ENCODE data around the gene LRG1.

The LRG1 gene, protein sequence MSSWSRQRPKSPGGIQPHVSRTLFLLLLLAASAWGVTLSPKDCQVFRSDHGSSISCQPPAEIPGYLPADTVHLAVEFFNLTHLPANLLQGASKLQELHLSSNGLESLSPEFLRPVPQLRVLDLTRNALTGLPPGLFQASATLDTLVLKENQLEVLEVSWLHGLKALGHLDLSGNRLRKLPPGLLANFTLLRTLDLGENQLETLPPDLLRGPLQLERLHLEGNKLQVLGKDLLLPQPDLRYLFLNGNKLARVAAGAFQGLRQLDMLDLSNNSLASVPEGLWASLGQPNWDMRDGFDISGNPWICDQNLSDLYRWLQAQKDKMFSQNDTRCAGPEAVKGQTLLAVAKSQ

DNA sequence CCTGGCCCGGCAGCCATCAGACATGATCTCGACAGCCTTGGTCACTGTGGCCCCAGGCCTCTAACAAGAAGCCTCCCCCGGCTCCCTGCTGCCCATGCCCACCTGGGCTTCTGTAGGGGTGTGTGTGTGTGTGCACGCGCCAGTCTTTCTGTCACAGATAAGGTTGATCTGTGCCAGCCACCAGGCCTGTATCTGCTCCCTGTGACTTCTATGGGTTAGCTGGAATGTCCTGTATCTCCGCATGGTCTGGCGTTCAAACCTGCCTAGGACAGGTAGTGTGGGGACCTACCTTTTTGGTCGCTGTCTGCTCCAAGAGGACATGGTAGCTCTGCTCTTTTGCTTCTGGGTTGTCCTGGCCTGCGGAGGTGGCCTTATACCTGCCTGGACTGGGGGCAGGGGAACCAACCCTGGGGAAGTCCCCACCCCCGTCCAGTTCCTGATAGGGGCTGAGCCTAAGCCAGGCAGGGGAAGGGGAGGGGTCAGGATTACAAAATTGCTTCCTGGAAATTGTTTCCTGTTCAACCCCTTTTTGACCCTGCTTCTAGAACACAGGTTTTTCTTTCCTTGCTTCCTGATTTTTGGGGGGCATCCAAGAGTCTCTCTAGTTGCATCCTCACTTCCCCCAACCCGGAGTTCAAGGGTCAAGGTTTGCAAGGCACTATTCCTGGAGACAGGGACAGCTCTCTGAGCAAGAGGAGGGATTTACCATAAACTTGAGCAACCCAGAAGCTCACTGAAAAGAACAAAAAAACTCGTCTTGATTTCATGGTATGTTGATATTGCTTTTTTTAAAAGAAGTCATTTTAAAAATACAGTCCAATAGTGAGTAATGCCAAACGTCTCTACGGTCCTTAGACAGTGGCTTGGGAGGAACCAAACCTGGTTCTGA is at the start of gene LRG1:
LRG1 (minus strand) TSS at position 344 of the 889 bp plus-strand sequence; CDS start at position 321, 23 bp downstream.
- no peak for DNase-seq (ENCODE audit: low read depth in 2 of 2)

GRCh38 chr19:4588291-4588761 is 48.5 kb upstream of the LRG1 start:
- no peak for DNase-seq (ENCODE audit: low read depth in 2 of 2)

GRCh38 chr19:4587527-4587926 is 47.7 kb upstream of the LRG1 start:
- no peak for DNase-seq (ENCODE audit: low read depth in 2 of 2)

GRCh38 chr19:4586691-4587090 is 46.9 kb upstream of the LRG1 start:
- DNase-seq (ENCODE audit: low read depth in 2 of 2), result no peak

- no peak for DNase-seq (ENCODE audit: low read depth in 2 of 2)
These were observed 46.4 kb upstream of the LRG1 start for GRCh38 chr19:4586245-4586644.

- no peak for DNase-seq (ENCODE audit: low read depth in 2 of 2)
These were observed 45.7 kb upstream of the LRG1 start for GRCh38 chr19:4585556-4585955.

DNA sequence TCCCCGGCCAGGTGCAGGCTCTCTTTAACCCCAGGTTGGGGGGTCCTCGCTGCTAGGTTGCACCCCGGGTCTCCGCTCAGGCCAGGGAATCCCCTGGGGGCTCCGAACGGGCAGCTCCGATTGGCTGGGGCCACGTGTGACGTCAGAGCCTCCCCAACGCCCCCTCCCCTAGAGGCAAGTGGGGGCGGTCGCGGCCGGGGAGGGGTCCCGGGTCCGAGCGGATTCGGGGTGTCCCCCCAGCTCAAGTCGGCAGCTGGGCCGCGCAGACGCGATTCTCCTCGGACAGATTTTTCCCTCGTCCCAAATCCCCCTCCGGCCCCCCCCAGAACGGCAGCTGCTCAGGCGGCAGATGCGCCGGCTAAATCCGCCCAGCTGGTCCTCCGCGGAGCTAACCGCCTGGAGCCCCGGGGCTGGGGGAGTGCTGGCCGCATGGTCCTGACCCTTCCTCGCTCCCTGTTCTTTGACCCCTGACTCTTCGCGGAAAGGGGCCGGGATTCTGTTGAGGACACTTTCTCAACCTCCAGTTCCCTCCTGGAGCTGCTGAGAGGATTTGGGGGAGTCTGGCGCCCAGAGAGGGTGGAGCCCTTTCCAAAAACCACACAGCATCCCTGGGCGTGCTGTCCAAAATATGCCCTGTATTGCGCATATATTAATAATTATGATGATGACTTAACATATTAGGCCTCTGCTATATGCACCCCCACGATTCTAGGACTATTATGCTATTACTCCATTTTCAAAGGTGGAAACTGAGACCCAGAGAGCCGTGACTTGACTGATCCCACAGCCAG is 45.0 kb upstream of the LRG1 start:
- no peak for DNase-seq (ENCODE audit: low read depth in 2 of 2)

GRCh38 chr19:4583961-4584669 is 44.3 kb upstream of the LRG1 start:
- no peak for DNase-seq (ENCODE audit: low read depth in 2 of 2)

DNA sequence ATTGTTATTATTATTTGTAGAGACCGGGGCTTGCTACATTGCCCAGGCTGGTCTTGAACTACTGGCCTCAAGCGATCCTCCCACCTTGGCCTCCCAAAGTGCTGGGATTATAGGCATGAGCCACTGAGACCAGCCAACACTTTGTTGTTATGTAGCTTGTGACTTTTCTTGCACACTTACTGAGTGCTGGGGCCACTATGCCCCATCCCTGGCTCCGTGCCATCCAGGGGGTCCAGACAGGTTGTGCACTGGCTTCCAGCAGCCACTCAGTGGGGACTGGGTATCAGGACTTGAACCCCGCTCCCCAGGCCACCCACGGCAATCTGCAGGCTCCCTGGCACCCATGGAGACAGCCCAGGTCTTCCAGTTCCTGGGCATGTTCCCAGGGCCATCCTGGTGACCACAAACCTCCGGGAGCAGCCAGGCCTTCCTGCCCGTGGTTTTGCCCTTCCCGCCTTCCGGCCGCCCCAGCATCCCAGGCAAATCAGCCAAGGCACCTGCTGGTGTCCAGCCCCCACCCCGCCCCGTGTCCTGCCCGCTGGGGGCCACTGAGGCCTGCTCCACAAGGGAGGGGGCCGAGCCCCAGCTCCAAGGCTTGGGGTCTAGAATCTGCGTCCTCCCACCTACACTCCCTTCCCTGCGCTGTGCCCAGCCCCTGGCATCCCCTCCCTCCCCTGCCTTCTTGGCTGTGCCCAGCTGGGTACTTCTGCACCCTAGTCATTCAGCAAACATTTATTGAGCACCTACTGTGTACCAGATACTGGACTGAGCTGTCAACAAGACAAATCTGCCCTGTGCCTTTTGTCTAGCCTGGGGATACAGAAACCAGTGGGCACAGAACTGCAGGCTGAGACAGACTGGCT is 43.4 kb upstream of the LRG1 start:
- no peak for DNase-seq (ENCODE audit: low read depth in 2 of 2)

GRCh38 chr19:4581666-4582553 is 42.1 kb upstream of the LRG1 start:
- DNase-seq (ENCODE audit: low read depth in 2 of 2), result no peak

DNA sequence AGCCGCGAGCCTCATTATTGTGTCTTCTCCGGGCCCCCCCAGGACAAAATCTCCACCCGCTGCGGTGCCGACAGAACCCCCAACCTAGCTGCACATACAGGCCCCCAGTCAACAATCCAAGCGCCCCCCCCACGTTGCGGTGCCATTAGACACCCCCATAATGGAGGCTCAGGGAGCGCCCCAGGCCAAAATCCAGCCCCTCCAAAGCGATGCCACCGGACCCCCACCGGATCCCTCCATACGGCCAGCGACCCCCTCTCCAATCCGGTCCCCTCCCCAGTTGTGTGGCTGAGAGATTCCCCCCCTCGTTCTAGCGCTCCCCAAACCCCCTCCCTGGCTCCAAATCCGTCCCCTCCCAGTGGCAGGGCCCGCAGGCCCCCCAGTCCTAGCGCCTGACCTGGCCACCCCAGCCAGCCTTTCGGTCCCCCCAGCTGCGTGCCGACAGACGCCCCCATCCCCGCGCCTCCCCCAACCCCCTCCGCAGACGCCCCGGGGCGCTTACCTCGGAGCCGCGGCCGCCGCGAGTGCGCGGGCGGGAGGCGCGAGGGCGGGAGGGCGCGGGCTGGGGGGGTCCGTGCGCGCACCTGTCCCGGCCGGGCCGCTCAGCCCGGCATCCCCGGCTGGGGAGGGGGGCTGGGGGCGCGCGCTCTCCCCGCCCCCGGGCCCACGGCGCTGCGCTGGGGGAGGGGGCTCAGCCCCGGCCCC is 41.3 kb upstream of the LRG1 start:
- no peak for DNase-seq (ENCODE audit: low read depth in 2 of 2)

GRCh38 chr19:4580021-4580901 is 40.4 kb upstream of the LRG1 start:
- no peak for DNase-seq (ENCODE audit: low read depth in 2 of 2)

DNA sequence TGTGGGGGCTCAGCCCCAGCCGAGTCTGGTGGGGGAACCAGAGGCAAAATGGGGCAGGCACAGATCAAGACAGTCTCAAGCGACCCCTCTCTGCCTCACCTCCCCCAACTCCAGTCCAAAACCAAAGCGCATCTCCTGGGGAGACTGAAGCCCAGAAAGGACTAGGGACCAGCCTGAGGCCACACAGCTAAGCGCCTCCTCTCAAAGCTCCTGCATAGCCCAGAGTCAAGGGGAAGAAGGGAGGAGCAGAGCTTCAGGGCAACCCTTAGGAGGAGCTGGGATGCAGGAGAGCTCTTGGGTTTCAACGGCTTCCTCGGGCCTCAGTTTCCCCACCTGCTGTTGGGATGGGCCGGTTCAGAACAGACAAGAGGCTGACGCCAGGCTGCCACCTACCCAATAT is 39.6 kb upstream of the LRG1 start:
- DNase-seq (ENCODE audit: low read depth in 2 of 2), result no peak

- DNase-seq (ENCODE audit: low read depth in 2 of 2), result no peak
These were observed 38.9 kb upstream of the LRG1 start for GRCh38 chr19:4578552-4579248.

- DNase-seq (ENCODE audit: low read depth in 2 of 2), result no peak
These were observed 37.4 kb upstream of the LRG1 start for GRCh38 chr19:4577020-4577782.
